Measurements from ENCODE around the gene PIP4P1. TPM values are rescaled to one million over a fixed set of nuclear protein-coding genes. Genes with fewer than 3 reads are reported as not detected.

Gene PIP4P1
- total and polyA plus RNA-seq, 12 donors = 10.6 to 60.1 (median 29.5) TPM

GRCh38 chr14:20503898-20504297, 42.7 kb upstream of the PIP4P1 start:
- Histone ChIP-seq H3K36me3 (replicated peaks in 1 of 2) (no peaks in the 10 kb centered on the region), H3K4me1 (replicated peaks in 1 of 2) (no peaks in the 10 kb centered on the region), H3K27me3 (no peaks in the 10 kb centered on the region), H3K4me3 (no peak overlapping the region), H3K9me3 (replicated peaks in 1 of 3) (no peaks in the 10 kb centered on the region), H3K27ac (no peak overlapping the region)
- WGBS, 4 donors = 45 to 58% (median 49%) methylated on average over 6 of the region's 6 CpGs
- TF ChIP-seq, protein P1, sequence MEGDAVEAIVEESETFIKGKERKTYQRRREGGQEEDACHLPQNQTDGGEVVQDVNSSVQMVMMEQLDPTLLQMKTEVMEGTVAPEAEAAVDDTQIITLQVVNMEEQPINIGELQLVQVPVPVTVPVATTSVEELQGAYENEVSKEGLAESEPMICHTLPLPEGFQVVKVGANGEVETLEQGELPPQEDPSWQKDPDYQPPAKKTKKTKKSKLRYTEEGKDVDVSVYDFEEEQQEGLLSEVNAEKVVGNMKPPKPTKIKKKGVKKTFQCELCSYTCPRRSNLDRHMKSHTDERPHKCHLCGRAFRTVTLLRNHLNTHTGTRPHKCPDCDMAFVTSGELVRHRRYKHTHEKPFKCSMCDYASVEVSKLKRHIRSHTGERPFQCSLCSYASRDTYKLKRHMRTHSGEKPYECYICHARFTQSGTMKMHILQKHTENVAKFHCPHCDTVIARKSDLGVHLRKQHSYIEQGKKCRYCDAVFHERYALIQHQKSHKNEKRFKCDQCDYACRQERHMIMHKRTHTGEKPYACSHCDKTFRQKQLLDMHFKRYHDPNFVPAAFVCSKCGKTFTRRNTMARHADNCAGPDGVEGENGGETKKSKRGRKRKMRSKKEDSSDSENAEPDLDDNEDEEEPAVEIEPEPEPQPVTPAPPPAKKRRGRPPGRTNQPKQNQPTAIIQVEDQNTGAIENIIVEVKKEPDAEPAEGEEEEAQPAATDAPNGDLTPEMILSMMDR (IDR thresholded peaks at IDR 0.05) = no peak
- TF ChIP-seq POLR2A (IDR thresholded peaks at IDR 0.05) = no peak
- intact Hi-C loops (cut with DNase I) = no loop called here
- DNase-seq = no peak

DNA sequence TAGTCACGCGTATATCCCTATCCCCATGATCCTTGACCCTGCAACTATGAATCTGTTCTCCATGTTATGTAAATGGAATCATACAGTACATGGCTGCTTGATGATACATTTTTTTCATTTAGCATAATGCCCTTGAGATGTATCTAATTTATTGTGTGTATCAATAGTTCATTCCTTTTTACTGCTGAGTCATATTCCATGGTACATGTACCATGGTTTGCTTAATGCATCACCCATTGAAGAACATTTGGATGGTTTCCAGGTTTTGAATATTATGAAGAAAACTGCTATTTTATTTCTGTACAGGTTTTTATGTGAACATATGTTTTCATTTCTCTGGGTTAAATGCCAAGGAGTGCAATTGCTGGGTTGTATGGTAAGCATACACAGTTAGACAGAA, 40.1 kb upstream of the PIP4P1 start:
- intact Hi-C loops (cut with DNase I) = no loop called here
- Histone ChIP-seq H3K9me3 (replicated peaks in 1 of 3) (no peaks in the 10 kb centered on the region), H3K4me3 (no peak overlapping the region), H3K27me3 (no peaks in the 10 kb centered on the region), H3K36me3 (replicated peaks in 1 of 2) (no peaks in the 10 kb centered on the region), H3K27ac (no peak overlapping the region), H3K4me1 (replicated peaks in 1 of 2) (no peaks in the 10 kb centered on the region)
- TF ChIP-seq, protein P1 (IDR thresholded peaks at IDR 0.05) = no peak
- no peak for TF ChIP-seq POLR2A (IDR thresholded peaks at IDR 0.05)
- no peak for DNase-seq
- 92 to 98% (median 95%) methylated on average over 2 of the region's 2 CpGs for WGBS, 4 donors

DNA sequence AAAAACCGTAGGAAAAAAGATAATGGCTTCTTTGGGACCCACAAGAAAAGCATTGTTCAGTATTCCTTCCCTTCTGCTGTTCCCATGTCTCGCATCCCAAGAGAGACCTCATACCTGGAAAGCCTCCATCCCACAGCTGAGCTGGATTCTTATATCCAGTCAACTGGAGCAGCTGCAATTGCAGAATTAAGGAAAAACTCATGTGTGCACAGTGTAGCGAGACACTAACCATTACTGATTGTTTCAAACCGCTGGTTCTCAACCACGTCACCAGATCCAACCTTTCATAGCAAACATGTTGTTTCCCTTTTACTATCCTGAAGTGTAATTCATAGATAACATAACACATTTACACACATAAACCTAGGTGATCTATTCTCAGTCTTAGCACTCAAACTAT, 38.6 kb upstream of the PIP4P1 start:
- H3K36me3 ChIP-seq (replicated peaks in 1 of 2) = no peaks in the 10 kb centered on the region
- no peaks in the 10 kb centered on the region for H3K9me3 ChIP-seq (replicated peaks in 1 of 3)
- TF ChIP-seq, protein P1 (IDR thresholded peaks at IDR 0.05) = no peak
- WGBS, 4 donors = 86 to 96% (median 90%) methylated on average over 5 of the region's 5 CpGs
- H3K4me1 ChIP-seq (replicated peaks in 1 of 2) = no peaks in the 10 kb centered on the region
- no peak for DNase-seq
- intact Hi-C loops (cut with DNase I) = no loop called here
- H3K27ac ChIP-seq = no peak overlapping the region
- no peaks in the 10 kb centered on the region for H3K27me3 ChIP-seq
- no peak overlapping the region for H3K4me3 ChIP-seq

DNA sequence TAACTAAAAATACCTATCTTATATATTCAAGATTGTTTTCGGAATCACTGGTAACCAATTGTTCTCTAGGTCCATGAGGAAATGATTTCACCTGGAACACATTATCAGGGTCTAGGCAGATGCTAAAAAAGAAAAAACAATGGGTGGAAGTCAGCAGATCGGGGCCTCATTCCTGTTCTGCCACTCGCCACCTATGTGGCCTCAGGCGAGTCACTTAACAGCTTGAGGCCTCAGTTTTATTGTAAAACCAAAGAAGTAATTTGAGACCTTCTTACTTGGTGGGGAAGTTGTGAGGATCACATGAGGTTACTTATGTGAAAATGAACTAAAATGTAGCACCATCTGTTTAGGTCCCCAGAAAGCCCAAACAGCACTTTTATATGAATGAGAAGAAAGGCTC, 37.9 kb upstream of the PIP4P1 start:
- WGBS, 4 donors = 68 to 78% (median 71%) methylated on average over 4 of the region's 4 CpGs
- no peaks in the 10 kb centered on the region for H3K9me3 ChIP-seq (replicated peaks in 1 of 3)
- no peak overlapping the region for H3K27ac ChIP-seq
- H3K4me3 ChIP-seq = no peak overlapping the region
- no peaks in the 10 kb centered on the region for H3K4me1 ChIP-seq (replicated peaks in 1 of 2)
- intact Hi-C loops (cut with DNase I) = no loop called here
- no peaks in the 10 kb centered on the region for H3K27me3 ChIP-seq
- H3K36me3 ChIP-seq (replicated peaks in 1 of 2) = no peaks in the 10 kb centered on the region
- no peak for TF ChIP-seq POLR2A (IDR thresholded peaks at IDR 0.05)
- TF ChIP-seq, protein P1 (IDR thresholded peaks at IDR 0.05) = no peak
- no peak for DNase-seq
